Karpas-422 (cell line): ENCODE results near the gene SYVN1. TPM values are rescaled to one million over a fixed set of nuclear protein-coding genes. Genes with fewer than 3 reads are reported as not detected.
A peak's percentile ranks its signal among the peaks of the same experiment; 100 is the strongest.

ENCODE experiments used
- DNase-seq: peaks from one replicate; pipeline ENCODE4 v3.0.0-alpha.2; 2015
- H2AFZ ChIP-seq: fragments of 200-600 bp; sonication (generic); 2 replicates; pipeline ENCODE4 v1.6.1; 2014; ENCODE audit warnings: antibody characterized with exemption, low read length, mixed read lengths
- H3K27ac ChIP-seq: fragments of 200-600 bp; sonication (generic); 2 replicates; pipeline ENCODE4 v1.5.1; 2014; ENCODE audit warnings: mild to moderate bottlenecking, low read length, moderate library complexity
- H3K27me3 ChIP-seq: fragments of 200-600 bp; sonication (generic); 2 replicates; pipeline ENCODE4 v1.6.1; 2014; ENCODE audit warnings: low read length, mixed read lengths
- H3K36me3 ChIP-seq: fragments of 200-600 bp; sonication (generic); 2 replicates; pipeline ENCODE4 v1.6.1; 2014; ENCODE audit warnings: low read length, mixed read lengths; ENCODE audit not compliant: insufficient read depth
- H3K4me1 ChIP-seq: fragments of 200-600 bp; sonication (generic); 2 replicates; pipeline ENCODE4 v1.6.1; 2014; ENCODE audit warnings: mild to moderate bottlenecking, low read length, mixed read lengths
- H3K4me2 ChIP-seq: fragments of 200-600 bp; sonication (generic); 2 replicates; pipeline ENCODE4 v1.6.1; 2014; ENCODE audit warnings: low read length, low read depth, mild to moderate bottlenecking; ENCODE audit not compliant: poor library complexity, severe bottlenecking
- H3K4me3 ChIP-seq: fragments of 200-600 bp; sonication (generic); 2 replicates; pipeline ENCODE4 v1.5.1; 2014; ENCODE audit warnings: mild to moderate bottlenecking, antibody characterized with exemption, low read length, mixed read lengths
- H3K79me2 ChIP-seq: fragments of 200-600 bp; sonication (generic); 2 replicates; pipeline ENCODE4 v1.6.1; 2014; ENCODE audit warnings: mild to moderate bottlenecking, low read length, mixed read lengths
- H3K9ac ChIP-seq: fragments of 200-600 bp; sonication (generic); 2 replicates; pipeline ENCODE4 v1.6.0; 2014; ENCODE audit warnings: low read length
- H3K9me2 ChIP-seq: fragments of 200-600 bp; sonication (generic), shearing (Covaris generic); replicated peaks from 2 replicates; pipeline ENCODE4 v1.6.0; 2014; ENCODE audit warnings: mild to moderate bottlenecking, low read length, moderate library complexity; ENCODE audit not compliant: insufficient read depth
- H3K9me3 ChIP-seq: fragments of 300-700, 200-600 bp; sonication (generic); 2 replicates; pipeline ENCODE4 v1.6.1; 2014; ENCODE audit warnings: low read length, mixed read lengths
- H4K20me1 ChIP-seq: fragments of 200-600 bp; sonication (generic); 2 replicates; pipeline ENCODE4 v1.6.1; 2014; ENCODE audit warnings: mild to moderate bottlenecking, antibody characterized with exemption, low read length, low read depth; ENCODE audit not compliant: insufficient read depth
- total RNA-seq: library from RNA; depleted of rRNA; stranded (reverse); fragments of >200 nt; shearing (Covaris generic); gene quantifications from 2 replicates; pipeline ENCODE4 v1.2.3, GENCODE V29; 2014; ENCODE audit warnings: low replicate concordance

Gene SYVN1
- total RNA-seq, 1 experiment from 2014 or later = 118 TPM

DNA sequence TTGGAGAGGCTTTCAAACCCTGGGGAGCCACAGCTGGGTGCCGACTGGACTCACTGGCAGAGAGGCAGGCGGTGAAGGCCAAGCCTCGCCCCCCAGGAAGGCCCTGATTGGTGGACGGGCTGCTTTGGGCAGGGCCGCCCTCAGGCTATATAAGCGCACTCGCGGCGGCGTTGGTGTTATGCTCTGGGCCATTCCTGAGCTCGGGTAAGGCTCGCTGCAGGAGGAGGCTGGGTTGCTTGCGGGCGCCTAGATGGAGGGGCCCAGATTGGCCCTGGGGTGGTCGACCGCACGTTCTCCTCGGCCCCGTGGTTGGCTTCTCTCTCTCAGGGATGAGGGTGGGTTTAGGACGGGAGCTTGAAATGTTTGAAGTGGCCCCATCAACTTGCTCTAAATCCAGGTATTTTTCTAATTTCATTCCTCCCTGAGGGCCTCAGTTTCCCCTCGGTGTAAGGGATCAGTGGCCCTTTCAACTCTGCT, 35.8 kb upstream of the SYVN1 start, which contains the start of gene SPDYC:
TSS of gene SPDYC (plus strand) at position 176 of the 477 bp plus-strand sequence. CDS start 1,125 bp downstream, outside the sequence.
- Histone ChIP-seq H3K9me2 (no peaks in the 10 kb centered on the region), H2AFZ (peak within 1 kb of the TSS; percentile 85), H3K27me3 (no peaks in the 10 kb centered on the region), H3K27ac (no peak within 1 kb of the TSS), H3K9ac (no peak within 1 kb of the TSS), H4K20me1 (no peaks in the 10 kb centered on the region), H3K4me2 (no peak within 1 kb of the TSS), H3K36me3 (no peaks in the 10 kb centered on the region), H3K4me3 (no peak within 1 kb of the TSS), H3K9me3 (no peaks in the 10 kb centered on the region), H3K79me2 (no peaks in the 10 kb centered on the region), H3K4me1 (no peaks in the 10 kb centered on the region)
- DNase-seq = no peak

DNA sequence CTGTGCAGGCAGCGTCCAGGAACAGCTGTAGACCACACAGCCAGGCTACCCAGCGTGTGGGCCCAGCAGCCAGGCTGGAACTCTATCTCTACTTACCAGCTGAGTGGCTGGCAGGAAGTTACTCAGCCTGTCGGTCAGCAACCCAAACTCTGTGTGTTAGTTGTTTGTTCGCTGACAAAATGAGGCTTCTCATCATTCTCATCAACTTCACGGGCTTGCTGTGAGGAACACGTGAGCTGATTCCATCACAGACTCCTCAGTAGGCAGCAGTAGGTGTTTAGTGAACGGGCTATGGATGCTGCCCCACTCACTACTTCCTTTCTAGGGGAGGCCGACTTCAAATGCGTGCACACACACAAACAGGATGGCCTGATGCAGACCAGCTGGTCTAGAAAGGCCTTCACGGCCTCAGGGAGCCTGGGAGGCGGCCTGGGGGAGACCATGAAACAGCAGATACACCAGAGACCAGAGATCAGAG, 34.9 kb upstream of the SYVN1 start:
- H3K9me3 ChIP-seq = no peaks in the 10 kb centered on the region
- H3K9me2 ChIP-seq = no peaks in the 10 kb centered on the region
- H3K79me2 ChIP-seq = no peaks in the 10 kb centered on the region
- no peaks in the 10 kb centered on the region for H3K27me3 ChIP-seq
- no peak overlapping the region for H3K9ac ChIP-seq
- no peaks in the 10 kb centered on the region for H4K20me1 ChIP-seq
- no peak overlapping the region for H3K4me3 ChIP-seq
- H2AFZ ChIP-seq = peak overlapping the region; percentile 85
- H3K36me3 ChIP-seq = no peaks in the 10 kb centered on the region
- no peak overlapping the region for H3K4me2 ChIP-seq
- no peaks in the 10 kb centered on the region for H3K4me1 ChIP-seq
- DNase-seq = no peak
- no peak overlapping the region for H3K27ac ChIP-seq

DNA sequence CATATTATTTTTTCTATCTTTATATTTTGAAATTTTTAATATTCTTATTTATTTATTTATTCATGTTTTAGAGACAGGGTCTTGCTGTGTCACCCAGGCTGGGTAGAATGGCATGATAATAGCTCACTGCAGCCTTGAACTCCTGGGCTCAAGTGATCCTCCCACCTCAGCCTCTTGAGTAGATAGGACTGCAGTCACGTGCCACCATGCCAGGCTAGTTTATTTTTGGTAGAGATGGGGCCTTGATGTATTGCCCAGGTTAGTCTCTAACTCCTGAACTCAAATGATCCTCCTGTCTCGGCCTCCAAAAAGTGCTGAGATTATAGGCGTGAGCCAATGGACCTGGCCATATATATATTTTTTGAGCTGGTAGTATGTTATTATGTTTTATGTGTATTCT, 33.3 kb upstream of the SYVN1 start:
- no peak for DNase-seq
- Histone ChIP-seq H3K4me2 (no peak overlapping the region), H3K4me3 (no peak overlapping the region), H3K36me3 (no peaks in the 10 kb centered on the region), H3K27me3 (no peaks in the 10 kb centered on the region), H3K9ac (no peak overlapping the region), H3K9me2 (no peaks in the 10 kb centered on the region), H4K20me1 (no peaks in the 10 kb centered on the region), H3K4me1 (no peaks in the 10 kb centered on the region), H2AFZ (no peak overlapping the region), H3K9me3 (no peaks in the 10 kb centered on the region), H3K27ac (no peak overlapping the region), H3K79me2 (no peaks in the 10 kb centered on the region)

DNA sequence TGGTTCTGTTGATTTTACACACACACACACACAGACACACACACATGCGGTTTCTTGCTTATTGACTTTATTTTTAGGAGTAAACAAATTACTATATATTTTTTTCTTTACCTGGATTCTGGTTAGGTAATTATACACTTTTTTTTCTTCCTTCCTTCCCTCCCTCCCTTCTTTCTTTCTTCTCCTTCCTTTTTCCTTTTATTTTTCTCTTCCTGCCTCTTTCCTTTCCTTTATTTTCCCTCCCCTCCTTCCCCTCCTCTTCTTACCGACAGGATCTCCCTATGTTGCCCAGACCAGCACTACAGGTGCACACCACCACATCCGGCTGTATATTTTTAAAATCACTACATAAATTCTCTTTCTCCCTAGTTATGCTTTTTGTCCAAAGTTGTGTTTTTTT, 32.6 kb upstream of the SYVN1 start:
- no peaks in the 10 kb centered on the region for H4K20me1 ChIP-seq
- H3K27me3 ChIP-seq = no peaks in the 10 kb centered on the region
- H3K4me2 ChIP-seq = no peak overlapping the region
- no peaks in the 10 kb centered on the region for H3K79me2 ChIP-seq
- H3K4me1 ChIP-seq = no peaks in the 10 kb centered on the region
- H3K9me2 ChIP-seq = no peaks in the 10 kb centered on the region
- H3K27ac ChIP-seq = no peak overlapping the region
- no peak overlapping the region for H3K9ac ChIP-seq
- no peaks in the 10 kb centered on the region for H3K9me3 ChIP-seq
- H3K4me3 ChIP-seq = no peak overlapping the region
- no peak overlapping the region for H2AFZ ChIP-seq
- DNase-seq = no peak
- no peaks in the 10 kb centered on the region for H3K36me3 ChIP-seq

DNA sequence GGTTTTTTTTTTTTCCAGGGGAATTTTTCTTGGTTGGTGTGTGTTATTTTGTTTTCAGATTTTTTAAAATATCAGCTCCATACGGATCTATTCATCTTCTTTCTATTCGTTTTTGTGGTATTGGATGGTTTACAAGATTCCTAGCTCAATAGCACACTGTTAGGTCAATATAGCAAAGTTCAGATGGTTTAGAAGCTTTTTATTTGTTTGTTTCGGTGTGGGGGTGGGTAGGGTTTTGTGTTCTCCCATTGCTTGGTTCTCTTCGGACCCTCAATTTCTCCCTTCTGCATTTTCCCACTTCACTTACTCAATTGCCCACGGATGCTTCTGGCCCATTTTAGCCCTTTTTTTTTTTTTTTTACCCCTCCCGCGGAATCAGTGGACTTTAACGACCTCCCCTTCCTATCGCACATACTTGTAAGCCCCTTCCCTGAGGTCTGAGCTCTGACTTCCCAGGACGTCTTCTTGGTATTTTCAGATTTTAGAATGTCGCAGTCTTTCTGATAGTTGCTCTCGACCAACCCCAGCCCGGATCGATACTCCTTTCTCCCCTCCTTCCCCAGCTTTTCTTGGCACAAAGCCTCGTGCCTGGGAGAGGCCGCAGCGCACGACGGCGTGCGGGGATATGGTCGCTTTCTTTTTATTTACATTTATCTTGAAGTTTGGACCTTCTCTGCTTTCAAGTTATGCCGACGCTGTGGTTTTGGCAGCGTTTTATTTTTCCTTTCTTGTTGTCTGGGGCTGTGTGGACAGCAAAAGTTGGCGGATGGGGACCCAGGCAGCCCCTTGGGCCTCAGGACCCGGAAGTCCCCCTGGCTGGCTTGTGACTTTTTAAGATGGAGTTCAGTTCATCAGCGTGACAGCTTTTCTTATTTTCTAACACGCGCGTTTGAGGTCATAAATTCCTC, 31.3 kb upstream of the SYVN1 start:
- no peaks in the 10 kb centered on the region for H3K36me3 ChIP-seq
- H3K4me1 ChIP-seq = no peaks in the 10 kb centered on the region
- no peak overlapping the region for H3K4me3 ChIP-seq
- no peak overlapping the region for H2AFZ ChIP-seq
- no peaks in the 10 kb centered on the region for H3K9me3 ChIP-seq
- DNase-seq = no peak
- no peaks in the 10 kb centered on the region for H3K9me2 ChIP-seq
- no peak overlapping the region for H3K9ac ChIP-seq
- H4K20me1 ChIP-seq = no peaks in the 10 kb centered on the region
- no peaks in the 10 kb centered on the region for H3K27me3 ChIP-seq
- no peaks in the 10 kb centered on the region for H3K79me2 ChIP-seq
- no peak overlapping the region for H3K27ac ChIP-seq
- H3K4me2 ChIP-seq = no peak overlapping the region

DNA sequence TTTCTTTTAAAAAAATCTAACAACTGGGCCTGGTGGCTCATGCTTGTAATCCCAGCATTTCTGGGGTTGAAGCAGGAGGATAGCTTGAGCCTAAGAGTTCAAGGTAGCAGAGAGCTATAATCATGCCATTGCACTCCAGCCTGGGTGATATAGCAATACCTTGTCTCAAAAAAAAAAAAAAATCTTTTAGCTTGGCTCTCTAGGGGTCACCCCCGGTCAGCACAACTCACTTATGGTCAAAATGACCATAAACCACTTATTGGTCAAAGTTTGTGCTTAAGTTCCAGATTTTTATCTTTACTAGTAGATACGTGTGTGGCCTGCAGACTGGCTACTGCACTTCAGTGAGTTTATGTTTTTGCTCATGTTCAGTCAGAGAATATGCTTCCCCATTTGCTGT, 29.4 kb upstream of the SYVN1 start:
- Histone ChIP-seq H3K4me2 (no peak overlapping the region), H3K9me3 (no peaks in the 10 kb centered on the region), H4K20me1 (no peaks in the 10 kb centered on the region), H3K4me3 (no peak overlapping the region), H3K4me1 (peaks cover 9% of the 10 kb centered on the region), H3K36me3 (no peaks in the 10 kb centered on the region), H2AFZ (no peak overlapping the region), H3K9ac (no peak overlapping the region), H3K27me3 (no peaks in the 10 kb centered on the region), H3K9me2 (no peaks in the 10 kb centered on the region), H3K27ac (no peak overlapping the region), H3K79me2 (no peaks in the 10 kb centered on the region)
- DNase-seq = no peak

DNA sequence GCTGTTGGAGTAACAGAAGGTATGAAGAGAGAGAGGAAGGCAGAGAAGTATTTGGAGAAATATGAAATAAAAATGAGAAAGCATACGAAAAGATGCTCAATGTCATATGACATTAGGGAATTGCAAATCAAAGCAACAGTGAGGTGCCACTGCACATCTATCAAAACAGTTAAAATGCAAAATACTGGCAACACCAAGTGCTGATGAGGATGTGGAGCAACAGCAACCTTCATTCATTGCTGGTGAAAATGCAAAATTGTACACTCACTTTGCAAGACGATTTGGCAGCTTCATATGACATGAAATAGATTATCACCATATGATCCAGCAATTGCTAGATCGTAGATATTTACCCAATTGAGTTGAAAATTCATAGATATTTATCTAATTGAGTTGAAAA, 26.3 kb upstream of the SYVN1 start:
- Histone ChIP-seq H3K36me3 (no peaks in the 10 kb centered on the region), H3K79me2 (no peaks in the 10 kb centered on the region), H4K20me1 (no peaks in the 10 kb centered on the region), H2AFZ (no peak overlapping the region), H3K9me2 (no peaks in the 10 kb centered on the region), H3K9ac (no peak overlapping the region), H3K4me2 (no peak overlapping the region), H3K4me1 (peaks cover 10% of the 10 kb centered on the region), H3K27ac (no peak overlapping the region), H3K9me3 (no peaks in the 10 kb centered on the region), H3K27me3 (no peaks in the 10 kb centered on the region), H3K4me3 (no peak overlapping the region)
- DNase-seq = no peak

DNA sequence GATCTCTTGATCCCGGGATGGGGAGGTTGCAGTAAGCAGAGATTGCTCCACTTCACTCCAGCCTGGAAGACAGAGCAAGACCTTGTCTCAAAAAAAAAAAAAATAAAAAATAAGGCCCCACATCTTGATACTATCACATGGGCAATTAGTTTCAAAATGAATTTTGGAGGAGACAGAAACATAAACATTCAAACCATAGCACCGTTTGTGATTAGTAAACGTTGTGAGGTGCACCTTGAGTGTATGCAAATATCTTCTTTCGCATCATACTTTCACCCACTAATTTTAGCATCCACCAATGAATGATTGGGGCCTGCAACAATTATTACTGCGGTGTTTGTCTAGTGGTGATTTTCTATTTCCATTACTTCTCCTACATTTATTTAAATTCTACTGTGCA, 24.7 kb upstream of the SYVN1 start:
- H3K79me2 ChIP-seq = no peaks in the 10 kb centered on the region
- no peaks in the 10 kb centered on the region for H3K36me3 ChIP-seq
- H3K27me3 ChIP-seq = no peaks in the 10 kb centered on the region
- H4K20me1 ChIP-seq = no peaks in the 10 kb centered on the region
- no peak overlapping the region for H3K9ac ChIP-seq
- no peaks in the 10 kb centered on the region for H3K9me2 ChIP-seq
- H3K27ac ChIP-seq = no peak overlapping the region
- no peak overlapping the region for H2AFZ ChIP-seq
- peaks cover 10% of the 10 kb centered on the region for H3K4me1 ChIP-seq
- no peak for DNase-seq
- H3K9me3 ChIP-seq = no peaks in the 10 kb centered on the region
- no peak overlapping the region for H3K4me3 ChIP-seq
- H3K4me2 ChIP-seq = no peak overlapping the region
